ENCODE measurements around the gene VAV1.
"Not testable (repeated sequence)": the region's sequence is repeated elsewhere in the genome, so short reads cannot be mapped to it uniquely, and the experiment has no call there.

Gene VAV1

DNA sequence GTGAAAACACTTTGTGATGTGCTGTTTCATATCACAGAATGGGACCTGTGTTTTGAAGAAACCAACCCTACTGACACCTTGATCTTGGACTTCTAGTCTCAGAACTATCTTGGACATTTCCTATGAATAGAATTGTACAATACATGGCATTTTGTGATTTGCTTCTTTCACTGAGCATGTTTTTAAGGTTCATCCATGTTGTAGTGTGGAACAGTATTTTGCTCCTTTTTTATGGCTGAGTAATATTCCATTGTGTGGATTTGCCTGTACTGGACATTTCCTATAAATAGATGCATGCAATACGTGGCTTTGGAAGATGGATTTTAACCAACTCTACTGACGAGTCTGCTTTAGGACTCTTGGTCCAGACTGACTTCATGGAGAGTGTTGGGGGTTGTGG is 46.8 kb downstream of the VAV1 start:
- no peak for DNase-seq (ENCODE audit: low spot score)

DNA sequence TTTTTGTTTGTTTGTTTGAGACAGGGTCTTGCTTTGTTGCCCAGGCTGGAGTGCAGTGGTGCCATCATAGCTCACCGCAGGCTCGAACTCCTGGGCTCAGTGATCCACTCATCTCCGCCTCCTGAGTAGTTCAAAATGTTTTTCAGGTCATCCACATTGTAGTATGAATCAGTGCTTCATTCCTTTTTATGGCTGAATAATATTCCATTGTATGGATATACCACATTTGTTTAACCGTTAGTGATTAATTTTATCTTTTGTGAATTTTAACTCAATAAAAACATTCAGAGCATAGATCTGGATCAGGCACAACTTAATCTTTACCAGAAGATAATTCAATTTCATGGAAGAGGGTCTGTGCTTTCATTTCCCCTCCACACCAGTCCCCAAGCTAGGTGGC is 47.7 kb downstream of the VAV1 start:
- no peak for DNase-seq (ENCODE audit: low spot score)

DNA sequence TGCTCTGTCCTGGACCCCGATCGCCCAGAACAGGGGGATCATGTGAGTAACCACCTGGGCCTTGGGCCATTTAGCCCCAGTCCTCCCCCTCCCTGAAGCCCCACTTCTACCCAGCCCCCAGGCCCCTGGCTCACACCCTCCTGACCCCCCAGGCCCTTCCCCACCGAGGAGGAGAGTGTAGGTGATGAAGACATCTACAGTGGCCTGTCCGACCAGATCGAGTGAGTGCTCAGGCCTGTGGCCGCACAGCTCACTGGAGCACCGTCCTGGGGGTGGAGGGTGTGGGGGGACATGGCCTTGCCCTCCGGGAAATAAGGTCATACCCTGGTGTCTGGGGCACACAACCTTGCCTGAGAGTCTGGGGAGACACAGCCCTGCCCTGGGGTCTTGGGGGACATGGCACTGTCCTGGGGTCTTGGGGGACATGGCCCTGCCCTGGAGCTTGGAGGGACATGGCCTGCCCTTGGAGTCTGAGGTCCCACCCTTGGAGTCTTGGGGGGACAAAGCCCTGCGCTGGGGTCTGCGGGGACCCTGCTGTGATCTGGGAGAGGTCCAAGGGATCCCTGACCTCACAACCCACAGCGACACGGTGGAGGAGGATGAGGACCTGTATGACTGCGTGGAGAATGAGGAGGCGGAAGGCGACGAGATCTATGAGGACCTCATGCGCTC is 49.3 kb downstream of the VAV1 start:
- DNase-seq (ENCODE audit: low spot score): no peak

DNA sequence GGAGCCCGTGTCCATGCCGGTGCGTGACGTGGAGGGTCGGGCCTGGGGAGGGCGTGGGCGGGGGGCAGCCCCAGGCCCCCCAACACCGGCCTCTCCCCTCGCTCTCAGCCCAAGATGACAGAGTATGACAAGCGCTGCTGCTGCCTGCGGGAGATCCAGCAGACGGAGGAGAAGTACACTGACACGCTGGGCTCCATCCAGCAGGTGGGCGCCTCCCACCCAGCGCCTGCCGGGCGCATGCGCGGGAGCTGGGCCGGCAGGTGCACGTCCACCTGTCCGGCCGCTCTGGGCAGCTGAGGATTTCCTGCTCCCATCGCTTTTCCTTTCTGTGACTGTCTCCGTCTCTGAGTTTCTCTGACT is 49.8 kb downstream of the VAV1 start:
- DNase-seq (ENCODE audit: low spot score): no peak

DNA sequence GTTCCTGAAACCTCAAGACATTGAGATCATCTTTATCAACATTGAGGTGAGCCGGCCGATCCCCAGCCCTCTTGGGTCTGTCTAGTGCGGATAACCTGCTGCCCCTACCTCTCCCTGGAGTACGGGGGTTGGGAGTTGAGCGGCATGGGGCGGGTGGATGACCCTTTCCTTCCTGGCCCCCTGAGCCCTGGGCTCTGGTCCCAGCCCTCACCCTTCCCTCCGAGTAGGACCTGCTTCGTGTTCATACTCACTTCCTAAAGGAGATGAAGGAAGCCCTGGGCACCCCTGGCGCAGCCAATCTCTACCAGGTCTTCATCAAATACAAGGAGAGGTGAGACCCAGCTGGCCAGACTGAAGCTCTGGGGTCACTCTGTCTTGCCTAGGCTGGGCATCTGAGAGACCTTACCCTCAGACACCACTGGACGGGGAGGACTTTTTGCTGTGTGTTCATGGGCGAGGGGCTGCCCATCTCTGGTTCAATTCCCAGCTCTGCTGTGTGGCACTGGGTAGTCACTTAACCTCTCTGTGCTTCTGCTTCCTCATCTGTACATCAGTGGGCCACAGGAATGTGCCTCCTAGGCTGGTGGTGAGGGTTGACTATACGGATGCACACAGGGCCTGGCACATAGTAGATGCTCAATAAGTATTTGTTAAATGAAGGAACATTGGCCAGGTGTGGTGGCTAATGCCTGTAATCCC is 52.7 kb downstream of the VAV1 start:
- DNase-seq (ENCODE audit: low spot score): no peak

DNA sequence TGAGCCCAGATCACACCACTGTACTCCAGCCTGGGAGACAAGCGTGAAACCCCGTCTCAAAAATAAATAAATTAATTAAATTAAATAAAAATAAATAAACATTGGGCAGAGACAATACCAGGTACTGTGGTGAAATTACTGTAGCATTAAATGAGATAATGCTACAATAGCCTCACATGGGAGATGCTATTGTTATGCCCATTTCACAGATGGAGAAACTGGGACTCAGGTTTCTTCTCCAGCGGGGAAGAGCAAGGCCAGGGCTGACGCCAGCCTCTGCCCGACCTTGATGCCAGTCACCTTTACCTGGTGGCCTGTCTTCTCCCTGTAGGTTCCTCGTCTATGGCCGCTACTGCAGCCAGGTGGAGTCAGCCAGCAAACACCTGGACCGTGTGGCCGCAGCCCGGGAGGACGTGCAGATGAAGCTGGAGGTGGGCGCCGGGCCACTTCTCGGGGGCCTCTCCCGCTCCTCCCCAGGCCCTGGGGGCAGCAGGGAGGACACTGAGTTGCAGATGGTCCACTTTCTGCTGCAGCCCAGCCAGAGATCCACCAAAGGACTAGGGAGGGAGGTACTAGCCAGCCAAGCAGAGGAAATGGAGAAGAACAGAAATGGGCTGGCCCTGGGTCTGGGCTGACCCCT is 53.9 kb downstream of the VAV1 start:
- no peak for DNase-seq (ENCODE audit: low spot score)

DNA sequence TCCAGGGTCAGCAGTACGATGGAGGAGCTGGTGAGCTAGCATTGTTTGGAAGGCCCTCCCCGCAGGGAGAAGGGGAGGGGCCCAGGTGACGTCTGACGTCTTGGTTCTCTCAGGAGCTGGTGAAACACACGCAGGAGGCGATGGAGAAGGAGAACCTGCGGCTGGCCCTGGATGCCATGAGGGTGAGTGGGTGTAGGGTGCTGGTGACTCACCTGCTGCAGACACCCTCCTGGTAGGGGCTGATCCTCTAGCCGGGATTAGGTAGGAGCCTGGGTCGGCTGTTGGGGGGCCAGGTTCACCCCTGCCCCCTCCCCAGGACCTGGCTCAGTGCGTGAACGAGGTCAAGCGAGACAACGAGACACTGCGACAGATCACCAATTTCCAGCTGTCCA is 55.8 kb downstream of the VAV1 start:
- no peak for DNase-seq (ENCODE audit: low spot score)

DNA sequence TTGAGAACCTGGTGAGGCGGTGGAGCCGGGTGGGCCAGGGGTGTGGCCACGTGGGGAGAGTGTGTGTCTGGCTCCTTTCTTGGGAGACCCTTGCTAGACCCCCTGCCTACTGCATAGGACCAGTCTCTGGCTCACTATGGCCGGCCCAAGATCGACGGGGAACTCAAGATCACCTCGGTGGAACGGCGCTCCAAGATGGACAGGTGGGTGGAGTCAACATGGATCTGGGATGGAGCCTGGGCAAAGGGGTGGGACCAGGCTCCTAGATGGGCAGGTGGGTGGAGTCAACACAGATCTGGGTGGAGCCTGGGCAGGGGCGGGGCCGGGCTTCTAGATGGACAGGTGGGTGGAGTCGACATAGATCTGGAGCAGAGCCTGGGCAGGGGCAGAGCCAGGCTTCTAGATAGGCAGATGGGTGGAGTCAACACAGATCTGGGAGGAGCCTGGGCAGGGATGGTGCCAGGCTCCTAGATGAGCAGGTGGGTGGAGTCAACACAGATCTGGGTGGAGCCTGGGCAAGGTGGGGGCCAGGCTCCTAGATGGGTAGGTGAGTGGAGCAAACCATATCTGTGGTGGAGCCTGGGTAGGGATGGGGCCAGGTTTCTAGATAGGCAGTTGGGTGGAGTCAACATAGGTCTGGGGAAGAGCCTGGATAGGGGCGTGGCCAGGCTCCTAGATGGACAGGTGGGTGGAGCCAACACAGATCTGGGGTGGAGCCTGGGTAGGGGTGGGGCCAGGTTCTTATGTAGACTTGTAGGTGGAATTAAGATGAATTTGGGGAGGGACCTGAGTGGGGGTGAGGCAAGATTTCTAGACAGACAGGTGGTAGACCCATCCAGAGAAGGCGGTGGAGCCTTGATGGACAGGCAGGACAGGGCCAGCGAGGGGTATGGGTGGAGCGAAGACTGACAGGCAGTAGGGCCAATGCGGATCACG is 56.5 kb downstream of the VAV1 start:
- DNase-seq (ENCODE audit: low spot score): no peak

DNA sequence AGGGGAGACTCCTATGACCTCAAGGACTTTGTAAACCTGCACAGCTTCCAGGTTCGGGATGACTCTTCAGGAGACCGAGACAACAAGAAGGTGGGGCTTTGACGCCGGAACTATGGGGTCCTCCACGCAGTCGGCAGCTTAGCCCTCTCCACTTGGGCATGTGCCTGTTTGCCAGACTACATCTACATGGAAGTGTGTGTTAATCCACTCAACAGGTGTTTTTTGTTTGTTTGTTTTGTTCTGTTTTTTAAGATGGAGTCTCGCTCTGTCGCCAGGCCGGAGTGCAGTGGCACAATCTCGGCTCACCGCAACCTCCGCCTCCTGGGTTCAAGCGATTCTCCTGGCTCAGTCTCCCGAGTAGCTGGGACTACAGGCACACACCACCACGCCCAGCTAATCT is 57.3 kb downstream of the VAV1 start:
- not testable (repeated sequence) for DNase-seq (ENCODE audit: low spot score)

DNA sequence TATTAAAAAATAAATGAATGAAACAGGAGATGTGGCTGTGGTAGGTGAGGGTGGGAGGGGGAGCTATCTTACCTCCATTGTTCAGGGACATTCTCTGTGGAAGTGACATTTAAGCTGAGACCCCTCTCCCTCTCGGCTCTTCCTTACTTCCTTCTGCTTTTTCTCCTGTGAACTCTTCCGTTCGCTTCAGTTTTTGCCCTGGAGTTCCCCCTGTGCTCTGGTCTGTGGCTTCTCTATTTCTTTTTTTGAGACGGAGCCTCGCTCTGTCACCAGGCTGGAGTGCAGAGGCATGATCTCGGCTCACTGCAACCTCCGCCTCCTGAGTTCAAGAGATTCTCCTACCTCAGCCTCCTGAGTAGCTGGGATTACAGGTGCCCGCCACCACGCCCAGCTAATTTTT is 58.6 kb downstream of the VAV1 start:
- DNase-seq (ENCODE audit: low spot score): not testable (repeated sequence)

DNA sequence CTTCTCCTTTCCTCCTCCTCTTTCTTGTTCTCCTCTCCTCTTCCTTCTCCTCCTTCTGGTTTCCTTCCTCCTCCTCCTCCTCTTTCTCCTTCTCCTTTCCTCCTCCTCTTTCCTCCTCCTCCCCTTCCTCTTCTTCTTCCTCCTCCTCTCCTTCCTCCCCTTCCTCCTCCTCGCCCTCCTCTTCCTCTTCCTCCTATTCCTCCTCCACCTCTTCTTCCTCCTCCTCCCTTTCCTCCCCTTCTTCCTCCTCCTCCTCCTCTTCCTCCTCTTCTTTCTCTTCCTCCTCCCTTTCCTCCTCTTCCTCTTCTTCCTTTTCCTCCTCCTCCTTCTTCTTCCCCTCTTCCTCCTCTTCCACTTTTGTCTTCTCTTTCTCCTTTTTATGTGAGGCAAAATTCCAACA is 59.9 kb downstream of the VAV1 start:
- no peak for DNase-seq (ENCODE audit: low spot score)

DNA sequence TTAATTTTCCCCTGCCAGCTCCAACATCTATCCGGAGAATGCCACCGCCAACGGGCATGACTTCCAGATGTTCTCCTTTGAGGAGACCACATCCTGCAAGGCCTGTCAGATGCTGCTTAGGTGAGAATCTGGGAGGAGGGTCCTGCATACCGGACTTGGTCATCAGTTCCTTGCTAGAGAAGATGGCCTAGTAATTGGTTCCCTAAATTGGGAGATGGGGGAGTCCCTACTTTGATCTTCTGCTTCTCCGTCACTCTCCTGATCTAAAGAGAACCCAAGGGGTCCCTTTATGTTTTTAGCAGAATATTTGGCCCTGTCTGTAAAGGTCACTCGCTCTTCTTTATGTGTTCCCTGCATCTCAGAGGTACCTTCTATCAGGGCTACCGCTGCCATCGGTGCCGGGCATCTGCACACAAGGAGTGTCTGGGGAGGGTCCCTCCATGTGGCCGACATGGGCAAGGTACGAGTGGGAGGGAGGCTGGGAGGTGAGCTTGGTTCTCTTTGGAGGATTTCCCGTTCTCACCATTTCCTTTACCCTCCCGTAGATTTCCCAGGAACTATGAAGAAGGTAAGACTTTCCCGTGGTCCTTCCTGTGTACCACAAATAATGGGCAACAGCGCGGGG is 60.8 kb downstream of the VAV1 start:
- DNase-seq (ENCODE audit: low spot score): no peak

DNA sequence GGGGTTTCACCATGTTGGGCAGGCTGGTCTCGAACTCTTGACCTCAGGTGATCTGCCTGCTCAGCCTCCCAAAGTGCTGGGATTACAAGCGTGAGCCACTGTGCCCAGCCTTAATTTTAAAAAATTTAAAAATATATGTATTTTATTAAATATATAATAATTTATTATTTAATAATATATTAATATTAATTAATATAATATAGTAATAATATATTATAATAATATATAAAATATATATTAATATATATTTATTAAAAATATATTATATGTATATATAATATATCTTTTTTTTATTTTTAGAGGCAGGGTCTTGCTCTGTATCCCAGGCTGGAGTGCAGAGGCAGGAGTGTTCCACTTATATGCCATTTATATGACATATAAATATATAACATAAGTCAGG is 61.9 kb downstream of the VAV1 start:
- DNase-seq (ENCODE audit: low spot score): no peak

DNA sequence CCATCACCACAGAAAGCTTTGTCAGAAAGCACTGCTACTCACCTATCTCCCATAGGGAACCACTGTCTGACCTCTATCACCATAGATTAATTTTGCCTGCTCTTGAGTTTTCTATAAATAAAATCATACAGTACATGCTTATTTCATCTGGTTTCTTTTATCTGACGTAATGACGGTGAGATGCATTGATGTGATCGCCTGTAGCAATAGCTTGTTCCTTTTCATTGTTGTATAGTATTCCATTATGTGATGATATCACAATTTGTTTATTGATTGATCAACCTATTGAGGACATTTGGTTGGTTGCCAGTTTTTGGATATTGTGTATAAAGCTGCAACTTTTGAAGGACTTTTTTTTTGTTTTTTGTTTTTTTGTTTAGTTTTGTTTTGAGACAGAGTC is 63.0 kb downstream of the VAV1 start:
- DNase-seq (ENCODE audit: low spot score): no peak

DNA sequence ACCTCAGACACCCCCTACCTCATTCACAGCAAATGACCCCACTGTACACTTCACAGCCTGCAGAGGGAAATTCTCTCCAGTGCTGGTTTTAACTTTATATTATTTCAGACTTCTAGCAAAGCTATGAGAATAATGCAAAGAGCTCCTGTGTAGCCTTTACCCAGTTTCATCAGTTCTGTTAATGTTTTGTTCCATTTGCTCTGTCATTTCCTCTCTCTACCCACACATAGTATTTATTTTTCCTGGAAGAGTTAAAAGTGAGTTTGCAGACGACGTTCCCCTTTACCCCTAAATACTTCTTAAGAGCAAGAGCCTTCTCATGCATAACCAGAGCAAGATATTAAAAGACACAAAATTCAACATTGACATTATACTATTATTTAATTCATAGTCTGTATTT is 65.0 kb downstream of the VAV1 start:
- DNase-seq (ENCODE audit: low spot score): no peak

DNA sequence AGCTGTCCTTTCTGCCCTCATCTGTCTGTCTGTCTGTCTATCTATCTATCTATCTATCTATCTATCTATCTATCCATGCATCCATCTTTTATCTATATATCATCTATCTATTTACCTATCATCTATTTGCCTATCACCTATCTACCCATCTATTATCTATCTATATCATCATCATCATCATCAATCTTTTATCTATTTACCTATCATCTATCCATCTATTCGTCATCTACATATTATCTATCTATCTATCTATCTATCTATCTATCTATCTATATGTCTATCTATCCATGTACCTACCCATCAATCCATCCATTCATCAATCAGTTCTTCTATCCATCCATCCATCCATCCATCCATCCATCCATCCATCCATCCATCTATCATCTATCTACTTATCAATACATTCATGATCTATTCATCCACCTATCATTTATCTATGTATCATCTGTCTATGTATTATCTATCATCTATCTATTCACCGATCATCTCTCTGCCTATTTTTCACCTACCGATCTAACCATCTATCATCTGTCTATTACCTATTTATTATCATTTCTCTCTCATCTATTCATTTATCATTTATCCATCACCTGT is 65.7 kb downstream of the VAV1 start:
- DNase-seq (ENCODE audit: low spot score): no peak

DNA sequence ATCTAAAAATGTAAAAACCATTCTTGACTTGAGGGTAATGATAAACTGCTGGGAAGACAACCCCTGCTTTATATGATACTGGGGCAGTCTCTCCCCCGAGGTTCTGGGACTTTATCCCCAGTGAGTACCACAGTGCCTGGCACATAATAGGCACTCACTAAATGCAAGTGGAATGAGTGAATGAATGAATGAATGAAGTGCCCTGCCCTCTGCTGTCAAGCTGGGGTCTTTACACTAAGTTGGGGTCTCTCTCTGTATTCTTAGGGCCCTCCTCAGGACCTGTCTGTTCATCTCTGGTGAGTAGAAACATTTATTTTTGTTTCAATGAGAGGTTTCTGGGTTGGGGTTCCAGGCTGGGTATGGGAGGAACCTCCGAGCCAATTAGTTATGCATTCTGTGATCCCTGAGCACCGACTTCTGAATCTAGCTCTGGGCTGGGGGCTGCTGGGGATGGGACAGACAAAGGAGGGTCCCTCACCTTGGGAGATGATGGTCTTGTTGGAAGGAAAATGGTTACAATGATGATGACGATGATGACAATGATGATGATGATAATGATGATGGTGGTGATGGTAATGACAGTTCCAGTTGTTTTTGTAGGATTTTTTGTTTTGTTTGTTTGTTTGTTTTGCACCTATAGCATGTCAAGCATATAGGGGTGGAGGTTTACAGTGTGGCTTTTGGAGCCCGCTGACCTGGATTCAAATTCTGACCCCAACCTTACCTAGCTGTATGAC is 70.5 kb downstream of the VAV1 start:
- no peak for DNase-seq (ENCODE audit: low spot score)

DNA sequence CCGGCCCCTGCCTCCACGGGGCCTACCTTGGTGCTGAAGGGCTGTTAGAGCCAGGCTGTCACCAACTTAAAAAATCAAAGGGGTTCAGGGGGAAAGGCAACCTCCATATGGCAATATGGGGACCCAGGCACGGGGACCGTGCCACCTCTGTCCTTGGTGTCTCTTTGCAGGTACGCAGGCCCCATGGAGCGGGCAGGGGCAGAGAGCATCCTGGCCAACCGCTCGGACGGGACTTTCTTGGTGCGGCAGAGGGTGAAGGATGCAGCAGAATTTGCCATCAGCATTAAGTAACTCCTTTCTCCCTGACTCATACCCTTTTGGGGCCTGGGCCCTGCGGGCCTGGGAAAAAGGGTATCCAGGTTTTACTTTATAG is 75.3 kb downstream of the VAV1 start:
- no peak for DNase-seq (ENCODE audit: low spot score)

DNA sequence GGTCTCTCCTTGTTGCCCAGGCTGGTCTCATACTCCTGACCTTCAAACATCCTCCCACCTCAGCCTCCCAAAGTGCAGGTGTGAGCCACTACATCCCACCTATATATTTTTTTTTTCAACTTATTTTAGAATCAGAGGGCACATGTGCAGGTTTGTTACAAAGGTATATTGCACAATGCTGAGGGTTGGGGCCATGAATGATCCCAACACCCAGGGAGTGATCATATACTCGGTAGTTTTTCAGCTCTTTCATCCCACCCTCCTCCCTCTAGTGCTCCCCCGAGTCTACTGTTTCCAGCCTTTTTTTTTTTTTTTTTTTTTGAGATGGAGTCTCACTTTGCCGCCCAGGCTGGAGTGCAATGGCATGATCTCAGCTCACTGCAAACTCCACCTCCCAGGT is 76.5 kb downstream of the VAV1 start:
- DNase-seq (ENCODE audit: low spot score): no peak

DNA sequence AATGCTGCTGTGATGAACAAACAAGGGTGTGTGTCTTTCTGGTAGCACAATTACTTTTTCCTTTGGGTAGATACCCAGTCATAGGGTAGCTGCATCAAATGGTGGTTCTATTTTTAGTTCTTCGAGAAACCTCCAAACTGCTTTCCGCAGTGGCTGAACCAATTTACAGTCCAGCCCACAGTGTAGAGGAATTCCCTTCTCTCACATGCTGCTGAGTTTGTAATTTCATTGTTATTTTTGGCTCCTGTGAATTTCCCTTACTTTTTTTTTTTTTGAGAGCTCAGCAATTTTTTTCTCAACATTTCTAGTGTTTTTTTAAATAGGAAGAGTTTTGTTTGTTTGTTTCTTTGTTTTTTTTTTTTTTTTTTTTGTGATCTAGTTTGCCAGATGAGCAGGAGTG is 77.4 kb downstream of the VAV1 start:
- no peak for DNase-seq (ENCODE audit: low spot score)

DNA sequence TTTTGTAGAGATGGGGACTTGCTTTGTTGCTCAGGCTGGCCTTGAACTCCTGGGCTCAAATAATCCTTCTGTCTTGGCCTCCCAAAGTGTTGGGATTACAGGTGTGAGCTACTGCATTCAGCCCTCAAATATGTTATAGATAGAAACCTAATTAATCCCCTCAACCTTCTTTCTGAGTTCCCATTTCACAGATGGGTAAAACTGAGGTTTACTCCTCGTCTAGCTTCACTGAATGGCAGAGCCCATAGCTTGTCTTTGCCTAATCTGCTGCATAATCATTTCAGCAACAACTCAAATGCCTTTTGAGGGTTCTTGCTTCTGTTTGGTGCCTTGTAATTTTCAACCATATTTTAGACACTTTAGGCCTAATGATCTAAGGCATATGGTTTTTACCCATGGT is 78.9 kb downstream of the VAV1 start:
- no peak for DNase-seq (ENCODE audit: low spot score)
